ENCODE data around the gene WHRN. TPM values are rescaled to one million over a fixed set of nuclear protein-coding genes. Genes with fewer than 3 reads are reported as not detected.

The WHRN gene
- total and polyA plus RNA-seq, 9 of the 15 experiments (the other 6 are each of a cell fraction or from before 2014, with no cell fraction given): 0.31 to 14.1 (median 3.0) TPM

- no peak overlapping the region for H3K27ac ChIP-seq (ENCODE audit: extremely low read depth, low read depth, low read length)
- CTCF ChIA-PET (ENCODE audit: low intra/inter-chr PET ratio): no interaction called here
- no peak for FAIRE-seq
- intact Hi-C loops (cut with micrococcal nuclease) (no loop called here), in situ Hi-C loops (cut with MboI) (no loop called here)
- no peak for TF ChIP-seq ARID3A (IDR thresholded peaks at IDR 0.05; ENCODE audit: borderline replicate concordance, low read depth, low read length)
- no peak for TF ChIP-seq HNRNPLL (IDR thresholded peaks at IDR 0.05; ENCODE audit: low read depth, low read length, poor library complexity, severe bottlenecking)
- no peak for TF ChIP-seq TAF9B (IDR thresholded peaks at IDR 0.05; ENCODE audit: partially characterized antibody)
- TF ChIP-seq FOSL1 (tag; conservative IDR thresholded peaks at IDR 0.05): no peak
- no peak for TF ChIP-seq TSC22D4 (tag; IDR thresholded peaks at IDR 0.05)
- TF ChIP-seq ZNF12 (CRISPR knock-in tag; IDR thresholded peaks at IDR 0.05): no peak
- no peak for TF ChIP-seq CHCHD3 (CRISPR knock-in tag; IDR thresholded peaks at IDR 0.05)
- no peak for TF ChIP-seq PTRF (tag; IDR thresholded peaks at IDR 0.05)
- no peak for TF ChIP-seq THRA (IDR thresholded peaks at IDR 0.05)
- TF ChIP-seq FOXA3 (CRISPR knock-in tag; conservative IDR thresholded peaks at IDR 0.05 in 1 of 2, IDR thresholded peaks at IDR 0.05 in 1 of 2): no peak
- TF ChIP-seq KDM5B (IDR thresholded peaks at IDR 0.05; ENCODE audit: insufficient replicate concordance, low read depth, low read length): no peak
- POLR2A ChIA-PET: no interaction called here
- no peak overlapping the region for H3K4me2 ChIP-seq (ENCODE audit: insufficient read depth, low read length)
- no peak for ATAC-seq
- H3K4me3 ChIP-seq: no peak overlapping the region
- H3K9me1 ChIP-seq (ENCODE audit: control insufficient read depth, insufficient read depth, low read length): no peaks in the 10 kb centered on the region
- no peak for DNase-seq (ENCODE audit: extremely low read depth in 1 of 4, low spot score in 3 of 4)
- no TSS peak for BruUV-seq (replicated peaks)
- peaks cover 3% of the 10 kb centered on the region; the same call in 1 of the 3 replicates for H3K36me3 ChIP-seq (ENCODE audit: control insufficient read depth, insufficient read depth, low read length)
- H4K20me1 ChIP-seq (replicated peaks; ENCODE audit: control insufficient read depth, insufficient read depth, low read length): no peaks in the 10 kb centered on the region
- no peaks in the 10 kb centered on the region for H3K79me2 ChIP-seq (ENCODE audit: control insufficient read depth, insufficient read depth, low read length)
- H3K9ac ChIP-seq (ENCODE audit: insufficient read depth in 1 of 2, low read depth in 2 of 2, low read length in 2 of 2): no peak overlapping the region
- no peaks in the 10 kb centered on the region for H3K9me3 ChIP-seq (replicated peaks; ENCODE audit: control insufficient read depth, insufficient read depth, low read depth, low read length)
- H3K4me1 ChIP-seq (replicated peaks in 1 of 2; ENCODE audit: control insufficient read depth in 2 of 2, insufficient read depth in 2 of 2, low read length in 2 of 2): peaks cover 0 to 5% of the 10 kb centered on the region in 2 experiments; a peak in 1 of 5 replicates
- no peak overlapping the region for H2AFZ ChIP-seq (ENCODE audit: low read depth, low read length)
- no peaks in the 10 kb centered on the region for H3K27me3 ChIP-seq (ENCODE audit: control insufficient read depth in 2 of 2, insufficient read depth in 2 of 2, low read length in 2 of 2)
- WGBS (ENCODE audit: insufficient coverage, low coverage, missing lambda C conversion rate): 58% methylated on average over 6 of the region's 6 CpGs
Measured at GRCh38 chr9:114470121-114470520, 35.2 kb downstream of the WHRN start.

Data from K562 (cell line).